K562 (cell line): ENCODE results near the gene TCAP. TPM values are rescaled to one million over a fixed set of nuclear protein-coding genes. Genes with fewer than 3 reads are reported as not detected.

ENCODE experiments used
- ATAC-seq: fragments of 200-7000 bp; cut with Tn5 transposase; 3 replicates; pipeline ENCODE4 v1.9.1; 2020; ENCODE audit warnings: moderate library complexity
- BruUV-seq: library from RNA; stranded (reverse); fragments of 400-500 nt; replicated peaks from 2 replicates; lab custom pipeline; 2021; lab: Mats Ljungman, UMichigan
- CTCF ChIA-PET: fragments of 300-600 bp; formaldehyde crosslinking; extraction: SDS; loops from one replicate; lab custom pipeline; 2021; ENCODE audit warnings: low intra/inter-chr PET ratio; lab: Yijun Ruan, JAX
- POLR2A ChIA-PET: fragments of 300-600, 350-650 bp; sonication (Branson Sonifier 250); formaldehyde crosslinking; extraction: SDS; loops from one replicate; lab custom pipeline; 2021; ENCODE audit warnings: antibody characterized with exemption, inconsistent platforms; lab: Yijun Ruan, JAX
- DNase-seq, 4 experiments: peaks; one replicate each; pipeline versions ENCODE4 v3.0.0 to v3.0.0-alpha.2; 2011 to 2018; ENCODE audit warnings: low spot score in 3 of 4, mixed read lengths in 3 of 4; ENCODE audit errors: extremely low read depth in 1 of 4
- FAIRE-seq: peaks from 2 replicates; lab custom pipeline; 2011; peaks lifted over from hg19 to GRCh38; lab: Jason Lieb, UNC
- H2AFZ ChIP-seq: 2 replicates; pipeline ENCODE4 v1.6.0; 2011; ENCODE audit warnings: low read depth, low read length, control low read depth, inconsistent platforms
- H3K27ac ChIP-seq: fragments of 200-600 bp; 3 replicates; pipeline ENCODE4 v1.8.0; 2011; ENCODE audit warnings: low read depth, mild to moderate bottlenecking, control low read depth, inconsistent platforms, low read length, moderate library complexity, mixed read lengths; ENCODE audit errors: extremely low read depth
- H3K27me3 ChIP-seq, 2 experiments: fragments of 300-600 bp in 1 of 2; 2 replicates in 1 of 2; 3 replicates in 1 of 2; pipeline versions ENCODE4 v1.6.0 to v1.8.0; 2011; ENCODE audit warnings: inconsistent platforms in 2 of 2, low read length in 2 of 2, mild to moderate bottlenecking in 1 of 2, mixed read lengths in 1 of 2, moderate library complexity in 1 of 2; ENCODE audit not compliant: control insufficient read depth in 2 of 2, insufficient read depth in 2 of 2
- H3K36me3 ChIP-seq: fragments of 300-600 bp; 3 replicates; pipeline ENCODE4 v1.8.0; 2011; ENCODE audit warnings: mild to moderate bottlenecking, low read length, inconsistent platforms; ENCODE audit not compliant: control insufficient read depth, insufficient read depth
- H3K4me1 ChIP-seq, 2 experiments: fragments of 200-600 bp in 1 of 2; replicated peaks in 1 of 2; 2 replicates in 1 of 2; 3 replicates in 1 of 2; pipeline versions ENCODE4 v1.5.1 to v1.8.0; 2011; ENCODE audit warnings: inconsistent platforms in 2 of 2, low read length in 2 of 2, mild to moderate bottlenecking in 1 of 2, mixed read lengths in 1 of 2, moderate library complexity in 1 of 2; ENCODE audit not compliant: control insufficient read depth in 2 of 2, insufficient read depth in 2 of 2
- H3K4me2 ChIP-seq: 2 replicates; pipeline ENCODE4 v1.6.1; 2011; ENCODE audit warnings: low read length, control low read depth, inconsistent platforms, mixed read lengths; ENCODE audit not compliant: insufficient read depth
- H3K4me3 ChIP-seq: fragments of 200-600 bp; sonication (generic), shearing (Covaris generic); 2 replicates; pipeline ENCODE4 v1.5.1; 2016; ENCODE audit warnings: control low read depth, inconsistent platforms
- H3K79me2 ChIP-seq: fragments of 200-600 bp; 3 replicates; pipeline ENCODE4 v1.8.0; 2011; ENCODE audit warnings: low read length, inconsistent platforms; ENCODE audit not compliant: control insufficient read depth, insufficient read depth
- H3K9ac ChIP-seq, 2 experiments: 2 replicates each; pipeline versions ENCODE4 v1.6.0 to v1.6.1; 2011; ENCODE audit warnings: low read depth in 2 of 2, low read length in 2 of 2, control low read depth in 1 of 2, inconsistent platforms in 1 of 2, mild to moderate bottlenecking in 1 of 2, mixed read lengths in 1 of 2; ENCODE audit not compliant: insufficient read depth in 1 of 2
- H3K9me1 ChIP-seq: one replicate; pipeline ENCODE4 v1.6.0; 2011; ENCODE audit warnings: inconsistent platforms, mild to moderate bottlenecking, low read length, moderate library complexity; ENCODE audit not compliant: control insufficient read depth, insufficient read depth
- H3K9me3 ChIP-seq: replicated peaks from 2 replicates; pipeline ENCODE4 v1.5.1; 2011; ENCODE audit warnings: low read depth, low read length, inconsistent platforms; ENCODE audit not compliant: control insufficient read depth, insufficient read depth
- H4K20me1 ChIP-seq: replicated peaks from 2 replicates; pipeline ENCODE4 v1.6.1; 2011; ENCODE audit warnings: low read length, inconsistent platforms, mixed read lengths; ENCODE audit not compliant: control insufficient read depth, insufficient read depth
- BRCA1 ChIP-seq, 2 experiments: fragments of 450-650 bp in 1 of 2; sonication (generic) in 1 of 2; formaldehyde crosslinking in 1 of 2; IDR thresholded peaks; 2 replicates each; pipeline versions ENCODE4 v1.5.0 to v1.6.1; 2017 to 2020; ENCODE audit warnings: mild to moderate bottlenecking in 1 of 2, missing genetic modification reagents in 1 of 2
- C11orf30 ChIP-seq: fragments of 450-650 bp; IDR thresholded peaks from 2 replicates; pipeline ENCODE4 v1.6.1; 2016; ENCODE audit warnings: low read depth, mild to moderate bottlenecking
- CAMTA2 ChIP-seq: fragments of 250-450 bp; sonication (Bioruptor Pico); conservative IDR thresholded peaks from 2 replicates; pipeline ENCODE4 v1.5.1; 2022
- COPS2 ChIP-seq: fragments of 450-650 bp; conservative IDR thresholded peaks from 2 replicates; pipeline ENCODE4 v1.6.1; 2016; ENCODE audit warnings: mild to moderate bottlenecking, moderate library complexity
- DACH1 ChIP-seq: fragments of 450-650 bp; IDR thresholded peaks from 2 replicates; pipeline ENCODE4 v1.6.1; 2018; ENCODE audit not compliant: partially characterized antibody
- FOSL1 ChIP-seq: fragments of 200-800 bp; sonication (Bioruptor generic); conservative IDR thresholded peaks from 2 replicates; pipeline ENCODE4 v1.6.1; 2016; ENCODE audit warnings: missing genetic modification characterization, missing compliant biosample characterization
- KAT7 ChIP-seq: sonication (generic); formaldehyde crosslinking; IDR thresholded peaks from 2 replicates; pipeline ENCODE4 v1.8.0; 2022; ENCODE audit warnings: missing genetic modification reagents, mild to moderate bottlenecking, borderline replicate concordance
- KDM2B ChIP-seq: fragments of 250-450 bp; sonication (Bioruptor Pico); IDR thresholded peaks from 2 replicates; pipeline ENCODE4 v1.8.0; 2021; ENCODE audit warnings: mild to moderate bottlenecking, moderate library complexity
- KLF16 ChIP-seq: IDR thresholded peaks from 2 replicates; pipeline ENCODE4 v1.6.1; 2016; ENCODE audit warnings: antibody characterized with exemption
- MCM5 ChIP-seq: fragments of 450-650 bp; IDR thresholded peaks from 2 replicates; pipeline ENCODE4 v1.6.1; 2016; ENCODE audit warnings: low read depth
- PPARD ChIP-seq: fragments of 250-450 bp; sonication (Bioruptor Pico); IDR thresholded peaks from 2 replicates; pipeline ENCODE4 v1.8.0; 2022; ENCODE audit warnings: inconsistent platforms, mild to moderate bottlenecking, moderate library complexity
- RCOR1 ChIP-seq, 2 experiments: IDR thresholded peaks; 2 replicates each; pipeline ENCODE4 v1.6.1; 2012; ENCODE audit warnings: low read depth in 2 of 2, low read length in 2 of 2, borderline replicate concordance in 1 of 2, improper control_type of control experiment in 1 of 2
- RNF2 ChIP-seq: sonication (generic); IDR thresholded peaks from 2 replicates; pipeline ENCODE4 v1.6.1; 2016
- SMAD1 ChIP-seq: fragments of 150-350 bp; IDR thresholded peaks from 2 replicates; pipeline ENCODE4 v1.6.1; 2014; ENCODE audit warnings: low read length, low read depth; ENCODE audit not compliant: partially characterized antibody
- ZNF280B ChIP-seq: fragments of 250-450 bp; sonication (Bioruptor Pico); IDR thresholded peaks from 2 replicates; pipeline ENCODE4 v1.5.1; 2021; ENCODE audit warnings: mild to moderate bottlenecking
- ZNF324 ChIP-seq: fragments of 250-450 bp; sonication (Bioruptor Pico); IDR thresholded peaks from 2 replicates; pipeline ENCODE4 v1.4.0; 2020; ENCODE audit warnings: mild to moderate bottlenecking
- ZNF408 ChIP-seq: fragments of 250-450 bp; sonication (Bioruptor Pico); IDR thresholded peaks from 2 replicates; pipeline ENCODE4 v1.4.0; 2020; ENCODE audit warnings: low read depth, mild to moderate bottlenecking, moderate library complexity
- ZNF696 ChIP-seq: fragments of 250-450 bp; sonication (Bioruptor Pico); conservative IDR thresholded peaks from 2 replicates; pipeline ENCODE4 v1.4.0; 2020; ENCODE audit warnings: mild to moderate bottlenecking, moderate library complexity
- ZNF76 ChIP-seq: fragments of 250-450 bp; sonication (Bioruptor Pico); IDR thresholded peaks from 2 replicates; pipeline ENCODE4 v1.4.0; 2020; ENCODE audit warnings: mild to moderate bottlenecking, moderate library complexity, borderline replicate concordance
- WGBS: fragments of 100-300 bp; shearing (Covaris generic); methylation state at CpG from one replicate; pipeline ENCODE4 v1.1.6; 2016; ENCODE audit warnings: low coverage, mixed read lengths; ENCODE audit not compliant: insufficient coverage; ENCODE audit errors: missing lambda C conversion rate; 5-methylcytosine and 5-hydroxymethylcytosine counted together
- in situ Hi-C: fragments of 300-500 bp; cut with MboI; formaldehyde crosslinking; loops from 4 replicates; pipeline ENCODE4 v1.15.0; 2018; ENCODE audit warnings: inconsistent platforms, mixed read lengths
- intact Hi-C: fragments of 100-400 bp; cut with micrococcal nuclease; formaldehyde crosslinking; loops from 2 replicates; pipeline ENCODE4 v1.14.2; 2022
- polyA plus RNA-seq, 8 experiments: library from polyadenylated mRNA; depleted of rRNA in 4 of 8; stranded (reverse) in 5 of 8; unstranded in 3 of 8; fragments of >200 nt; fragmentation: Nextera tagmentation in 2 of 8; fragmentation: Illumina TruSeq in 1 of 8; extraction: Ambion mirVana in 2 of 8; extraction: Trizol in 1 of 8; gene quantifications; 2 replicates each; pipeline versions ENCODE4 v1.2.1 to v1.2.3, GENCODE V29; 2011 to 2014; ENCODE audit warnings: inconsistent platforms in 1 of 8, missing spikeins in 1 of 8
- total RNA-seq, 7 experiments: library from RNA; depleted of rRNA in 6 of 7; stranded (reverse); fragments of >200 nt in 6 of 7; fragmentation: Illumina TruSeq in 2 of 7; extraction: Trizol in 2 of 7; gene quantifications; 2 replicates each; pipeline versions ENCODE4 v1.2.1 to v1.2.3, GENCODE V29; 2011 to 2021; ENCODE audit warnings: low replicate concordance in 1 of 7
- TF ChIP-seq, protein P1 (sequence below), 2 experiments: fragments of 150-350 bp in 1 of 2; IDR thresholded peaks; 2 replicates each; pipeline ENCODE4 v1.6.1; 2012 to 2016; ENCODE audit warnings: low read depth in 2 of 2, low read length in 2 of 2, mild to moderate bottlenecking in 1 of 2, moderate library complexity in 1 of 2

Gene TCAP
- total and polyA plus RNA-seq, 9 of the 15 experiments (the other 6 are each of a cell fraction or from before 2014, with no cell fraction given) = 0.33 to 1.4 (median 0.82) TPM; not detected in 2

GRCh38 chr17:39650121-39650579 lies 15.0 kb upstream of the TCAP start:
- 3% methylated on average over 11 of the region's 11 CpGs for WGBS
- H3K79me2 ChIP-seq = peaks cover 68% of the 10 kb centered on the region
- CTCF ChIA-PET = no interaction called here
- H3K4me2 ChIP-seq = peak overlapping the region; percentile 62
- H4K20me1 ChIP-seq = 0 out of 2 replicates have a peak, but pooled peaks cover 4% of the 10 kb centered on the region
- intact Hi-C loops = no loop called here
- peak overlapping the region; percentile 88 for H3K27ac ChIP-seq
- H3K9me3 ChIP-seq = no peaks in the 10 kb centered on the region
- H3K9ac ChIP-seq = peak overlapping the region; percentile 40 to 53; a peak in 3 of 4 replicates
- FAIRE-seq = peak; percentile 98
- no TSS peak for BruUV-seq
- peaks cover 59 to 67% of the 10 kb centered on the region in 2 experiments for H3K4me1 ChIP-seq
- no peaks in the 10 kb centered on the region for H3K27me3 ChIP-seq
- peak; percentile 78 to 95 (median 83) for DNase-seq
- no peaks in the 10 kb centered on the region for H3K9me1 ChIP-seq
- peak overlapping the region; percentile 34 for H2AFZ ChIP-seq
- in situ Hi-C loops = no loop called here
- no peak overlapping the region for H3K4me3 ChIP-seq
- POLR2A ChIA-PET = interaction anchor here (0.7 to 2.5 kb wide), 7 partner anchors 10 to 353 kb away, joined by 3 to 11 read pairs (median 5); partner anchors contain the start of genes PNMT and STARD3
- peaks cover 21% of the 10 kb centered on the region for H3K36me3 ChIP-seq
- peak; percentile 88 for ATAC-seq
- TF ChIP-seq, protein P1, sequence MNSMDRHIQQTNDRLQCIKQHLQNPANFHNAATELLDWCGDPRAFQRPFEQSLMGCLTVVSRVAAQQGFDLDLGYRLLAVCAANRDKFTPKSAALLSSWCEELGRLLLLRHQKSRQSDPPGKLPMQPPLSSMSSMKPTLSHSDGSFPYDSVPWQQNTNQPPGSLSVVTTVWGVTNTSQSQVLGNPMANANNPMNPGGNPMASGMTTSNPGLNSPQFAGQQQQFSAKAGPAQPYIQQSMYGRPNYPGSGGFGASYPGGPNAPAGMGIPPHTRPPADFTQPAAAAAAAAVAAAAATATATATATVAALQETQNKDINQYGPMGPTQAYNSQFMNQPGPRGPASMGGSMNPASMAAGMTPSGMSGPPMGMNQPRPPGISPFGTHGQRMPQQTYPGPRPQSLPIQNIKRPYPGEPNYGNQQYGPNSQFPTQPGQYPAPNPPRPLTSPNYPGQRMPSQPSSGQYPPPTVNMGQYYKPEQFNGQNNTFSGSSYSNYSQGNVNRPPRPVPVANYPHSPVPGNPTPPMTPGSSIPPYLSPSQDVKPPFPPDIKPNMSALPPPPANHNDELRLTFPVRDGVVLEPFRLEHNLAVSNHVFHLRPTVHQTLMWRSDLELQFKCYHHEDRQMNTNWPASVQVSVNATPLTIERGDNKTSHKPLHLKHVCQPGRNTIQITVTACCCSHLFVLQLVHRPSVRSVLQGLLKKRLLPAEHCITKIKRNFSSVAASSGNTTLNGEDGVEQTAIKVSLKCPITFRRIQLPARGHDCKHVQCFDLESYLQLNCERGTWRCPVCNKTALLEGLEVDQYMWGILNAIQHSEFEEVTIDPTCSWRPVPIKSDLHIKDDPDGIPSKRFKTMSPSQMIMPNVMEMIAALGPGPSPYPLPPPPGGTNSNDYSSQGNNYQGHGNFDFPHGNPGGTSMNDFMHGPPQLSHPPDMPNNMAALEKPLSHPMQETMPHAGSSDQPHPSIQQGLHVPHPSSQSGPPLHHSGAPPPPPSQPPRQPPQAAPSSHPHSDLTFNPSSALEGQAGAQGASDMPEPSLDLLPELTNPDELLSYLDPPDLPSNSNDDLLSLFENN (IDR thresholded peaks at IDR 0.05; ENCODE audit: low read depth in 2 of 2, low read length in 2 of 2) = no peak
- TF ChIP-seq KAT7 (CRISPR knock-in tag) (no peak), KDM2B (no peak), COPS2 (no peak), MCM5 (no peak), DACH1 (peak; percentile 19), ZNF76 (0 out of 2 replicates have a peak, but pooled peaks have one; percentile 31), ZNF280B (no peak), BRCA1 (IDR thresholded peaks at IDR 0.05) (no peak), BRCA1 (CRISPR knock-in tag; IDR thresholded peaks at IDR 0.05) (no peak), PPARD (CRISPR knock-in tag) (no peak), CAMTA2 (CRISPR knock-in tag) (no peak), KLF16 (no peak), C11orf30 (peak; percentile 95), RCOR1 (IDR thresholded peaks at IDR 0.05; ENCODE audit: borderline replicate concordance in 1 of 2, low read depth in 2 of 2, low read length in 2 of 2) (peak in 1 of 2 experiments; percentile 83; a peak in 2 of 4 replicates), SMAD1 (no peak), ZNF408 (CRISPR knock-in tag) (no peak), ZNF696 (CRISPR knock-in tag) (no peak), RNF2 (peak; percentile 80), ZNF324 (CRISPR knock-in tag) (peak; percentile 16; the same call in 1 of the 2 replicates), FOSL1 (tag) (peak; percentile 93)
